HFF-Myc (cell line): ENCODE measurements around the gene GRB2.

ENCODE experiments used
- DNase-seq: peaks from one replicate; pipeline ENCODE4 v3.0.0-alpha.2; 2011; ENCODE audit warnings: low read depth; ENCODE audit errors: extremely low read depth
- H3K4me3 ChIP-seq: replicated peaks from 2 replicates; pipeline ENCODE4 v1.5.1; 2011; ENCODE audit warnings: low read depth, mild to moderate bottlenecking, control low read depth, low read length
- CTCF ChIP-seq: IDR thresholded peaks from 2 replicates; pipeline ENCODE4 v1.5.1; 2012; ENCODE audit warnings: mild to moderate bottlenecking, low read depth, low read length, control low read depth; ENCODE audit errors: missing control alignments

The GRB2 gene

GRCh38 chr17:75403131-75403530 lies 2.3 kb downstream of the GRB2 start:
- TF ChIP-seq CTCF = no peak
- DNase-seq = no peak
- H3K4me3 ChIP-seq = 0 out of 2 replicates have a peak overlapping the region, but pooled peaks have one; percentile 96

GRCh38 chr17:75402026-75402425 lies 3.5 kb downstream of the GRB2 start:
- TF ChIP-seq CTCF = no peak
- DNase-seq = no peak
- no peak overlapping the region for H3K4me3 ChIP-seq

GRCh38 chr17:75400326-75400939 lies 5.0 kb downstream of the GRB2 start:
- no peak overlapping the region for H3K4me3 ChIP-seq
- no peak for TF ChIP-seq CTCF
- DNase-seq = no peak

GRCh38 chr17:75398279-75398678 lies 7.2 kb downstream of the GRB2 start:
- no peak for DNase-seq
- H3K4me3 ChIP-seq = no peak overlapping the region
- no peak for TF ChIP-seq CTCF

- no peak for DNase-seq
- TF ChIP-seq CTCF = no peak
- no peak overlapping the region for H3K4me3 ChIP-seq
Observed at GRCh38 chr17:75397217-75397616, 8.3 kb downstream of the GRB2 start.

GRCh38 chr17:75396796-75397195 lies 8.7 kb downstream of the GRB2 start:
- no peak overlapping the region for H3K4me3 ChIP-seq
- no peak for TF ChIP-seq CTCF
- DNase-seq = no peak

- no peak for DNase-seq
- H3K4me3 ChIP-seq = no peak overlapping the region
- no peak for TF ChIP-seq CTCF
Observed at GRCh38 chr17:75396025-75396424, 9.5 kb downstream of the GRB2 start.
